Naive thymus-derived CD4-positive, alpha-beta T cell (primary cell): Measurements from ENCODE around the gene MED9. TPM values are rescaled to one million over a fixed set of nuclear protein-coding genes. Genes with fewer than 3 reads are reported as not detected.

Experiments used
- ATAC-seq: fragments of 150-1000 bp; cut with Tn5 transposase; 2 replicates; pipeline ENCODE4 v1.10.0; 2021; ENCODE audit warnings: mild to moderate bottlenecking, moderate library complexity
- CTCF ChIA-PET: fragments of 350-600 bp; sonication (Branson Sonifier 250); formaldehyde crosslinking; loops from one replicate; lab custom pipeline; 2021; ENCODE audit warnings: antibody characterized with exemption; lab: Charles Lee
- POLR2A ChIA-PET: fragments of 350-600 bp; sonication (Branson Sonifier 250); formaldehyde crosslinking; loops from one replicate; lab custom pipeline; 2021; ENCODE audit warnings: antibody characterized with exemption, inconsistent platforms; lab: Charles Lee
- DNase-seq, 9 donors: peaks; one replicate each; pipeline versions ENCODE4 v3.0.0 to v3.0.0-alpha.2; 2020 to 2022; ENCODE audit warnings: mixed read lengths in 1 of 9
- H3K27ac ChIP-seq: one replicate; pipeline ENCODE4 v1.7.0; 2013; ENCODE audit warnings: mild to moderate bottlenecking, low read depth, low read length, moderate library complexity
- H3K27me3 ChIP-seq, 2 donors: one replicate each; pipeline ENCODE4 v1.7.0; 2013; ENCODE audit warnings: low read length in 2 of 2, mild to moderate bottlenecking in 2 of 2, moderate library complexity in 2 of 2; ENCODE audit not compliant: control insufficient read depth in 2 of 2, insufficient read depth in 2 of 2
- H3K36me3 ChIP-seq, 3 experiments: 1 replicate in 2 of 3; 2 replicates in 1 of 3; pipeline ENCODE4 v1.7.0; 2013; ENCODE audit warnings: low read length in 3 of 3, mild to moderate bottlenecking in 3 of 3, moderate library complexity in 1 of 3; ENCODE audit not compliant: insufficient read depth in 3 of 3, control insufficient read depth in 2 of 3
- H3K4me1 ChIP-seq, 2 donors: one replicate each; pipeline ENCODE4 v1.7.0; 2013; ENCODE audit warnings: low read length in 2 of 2, mild to moderate bottlenecking in 2 of 2, moderate library complexity in 1 of 2; ENCODE audit not compliant: control insufficient read depth in 2 of 2, insufficient read depth in 2 of 2
- H3K4me3 ChIP-seq: 2 replicates; pipeline ENCODE4 v1.7.0; 2013; ENCODE audit warnings: mild to moderate bottlenecking, low read length
- H3K9me3 ChIP-seq, 3 experiments: 1 replicate in 2 of 3; 2 replicates in 1 of 3; pipeline ENCODE4 v1.7.0; 2013; ENCODE audit warnings: low read length in 3 of 3; ENCODE audit not compliant: control insufficient read depth in 2 of 3
- H3K27ac Mint-ChIP-seq, 9 donors: one replicate each; pipeline ENCODE4 v1.8.0; 2020 to 2022; ENCODE audit warnings: mixed read lengths in 9 of 9, mild to moderate bottlenecking in 8 of 9, moderate library complexity in 5 of 9, inconsistent platforms in 2 of 9
- H3K27me3 Mint-ChIP-seq, 5 donors: one replicate each; pipeline ENCODE4 v1.8.0; 2021 to 2022; ENCODE audit warnings: mixed read lengths in 5 of 5, mild to moderate bottlenecking in 1 of 5
- H3K36me3 Mint-ChIP-seq, 5 donors: one replicate each; pipeline ENCODE4 v1.8.0; 2020 to 2022; ENCODE audit warnings: mixed read lengths in 5 of 5, mild to moderate bottlenecking in 3 of 5, inconsistent platforms in 1 of 5
- H3K4me1 Mint-ChIP-seq, 7 donors: one replicate each; pipeline ENCODE4 v1.8.0; 2020 to 2022; ENCODE audit warnings: mixed read lengths in 7 of 7, mild to moderate bottlenecking in 3 of 7, inconsistent platforms in 1 of 7
- H3K4me3 Mint-ChIP-seq, 10 donors: one replicate each; pipeline ENCODE4 v1.8.0; 2020 to 2022; ENCODE audit warnings: mild to moderate bottlenecking in 10 of 10, mixed read lengths in 10 of 10, moderate library complexity in 6 of 10, inconsistent platforms in 2 of 10
- H3K9me3 Mint-ChIP-seq, 11 donors: one replicate each; pipeline ENCODE4 v1.8.0; 2020 to 2022; ENCODE audit warnings: mixed read lengths in 11 of 11, mild to moderate bottlenecking in 4 of 11, inconsistent platforms in 1 of 11, moderate library complexity in 1 of 11
- intact Hi-C, 2 donors: fragments of 100-400 bp; cut with micrococcal nuclease; formaldehyde crosslinking; loops; one replicate each; pipeline ENCODE4 v1.15.1; 2023
- polyA plus RNA-seq, 2 donors: library from polyadenylated mRNA; unstranded; fragments of 300-500 nt; fragmentation: Illumina TruSeq; gene quantifications; one replicate each; pipeline ENCODE4 v1.2.3, GENCODE V29; 2021
- total RNA-seq, 6 experiments: library from RNA in 5 of 6; stranded (reverse) in 5 of 6; gene quantifications; 1 replicate in 5 of 6; 2 replicates in 1 of 6; pipeline ENCODE4 v1.2.3 and lab custom pipeline; 2021 to 2026

The MED9 gene
- total and polyA plus RNA-seq, 7 experiments from 2014 or later: 14.0 to 24.1 (median 17.2) TPM

DNA sequence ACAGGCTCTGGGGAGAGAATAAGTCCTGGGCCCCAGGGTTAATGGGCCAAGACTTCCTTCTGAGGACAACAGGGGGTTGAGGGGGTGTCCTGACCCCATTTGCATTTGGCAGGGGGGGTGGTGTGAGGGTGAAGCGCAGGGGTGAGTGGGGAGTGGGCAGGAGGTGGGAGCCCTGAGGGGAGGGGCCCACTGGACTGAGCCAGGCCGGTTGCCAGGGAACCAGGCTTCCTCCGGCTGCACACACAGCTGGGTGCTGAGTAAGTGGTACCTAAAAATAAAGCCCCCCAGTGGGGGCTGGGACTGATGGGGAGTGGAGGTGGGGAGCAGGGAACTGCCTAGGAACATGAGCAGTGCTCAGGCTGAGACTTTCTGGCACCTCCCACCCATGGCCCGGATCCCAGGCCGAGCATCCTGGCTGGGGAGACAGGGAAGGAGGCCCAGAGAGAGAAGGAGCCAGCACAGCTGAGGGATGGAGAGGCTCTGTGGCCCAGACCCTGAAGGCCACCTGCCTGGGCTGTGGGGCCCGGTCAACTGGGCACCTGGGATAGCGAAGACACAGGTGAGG, 26.8 kb downstream of the MED9 start:
- ChIA-PET CTCF (no interaction called here), POLR2A (no interaction called here)
- DNase-seq (no peak), ATAC-seq (no peak)
- H3K27ac Mint-ChIP-seq: no peak overlapping the region
- H3K36me3 Mint-ChIP-seq: no peaks in the 10 kb centered on the region
- no peaks in the 10 kb centered on the region for H3K9me3 Mint-ChIP-seq
- Histone ChIP-seq H3K27ac (no peak overlapping the region), H3K36me3 (no peaks in the 10 kb centered on the region), H3K4me3 (no peak overlapping the region), H3K27me3 (no peaks in the 10 kb centered on the region), H3K9me3 (no peaks in the 10 kb centered on the region), H3K4me1 (no peaks in the 10 kb centered on the region)
- H3K4me1 Mint-ChIP-seq: peaks cover 0 to 1% (median 0%) of the 10 kb centered on the region in 7 donors
- peaks cover 0 to 8% (median 0%) of the 10 kb centered on the region in 5 donors for H3K27me3 Mint-ChIP-seq
- no peak overlapping the region for H3K4me3 Mint-ChIP-seq
- intact Hi-C loops: no loop called here

DNA sequence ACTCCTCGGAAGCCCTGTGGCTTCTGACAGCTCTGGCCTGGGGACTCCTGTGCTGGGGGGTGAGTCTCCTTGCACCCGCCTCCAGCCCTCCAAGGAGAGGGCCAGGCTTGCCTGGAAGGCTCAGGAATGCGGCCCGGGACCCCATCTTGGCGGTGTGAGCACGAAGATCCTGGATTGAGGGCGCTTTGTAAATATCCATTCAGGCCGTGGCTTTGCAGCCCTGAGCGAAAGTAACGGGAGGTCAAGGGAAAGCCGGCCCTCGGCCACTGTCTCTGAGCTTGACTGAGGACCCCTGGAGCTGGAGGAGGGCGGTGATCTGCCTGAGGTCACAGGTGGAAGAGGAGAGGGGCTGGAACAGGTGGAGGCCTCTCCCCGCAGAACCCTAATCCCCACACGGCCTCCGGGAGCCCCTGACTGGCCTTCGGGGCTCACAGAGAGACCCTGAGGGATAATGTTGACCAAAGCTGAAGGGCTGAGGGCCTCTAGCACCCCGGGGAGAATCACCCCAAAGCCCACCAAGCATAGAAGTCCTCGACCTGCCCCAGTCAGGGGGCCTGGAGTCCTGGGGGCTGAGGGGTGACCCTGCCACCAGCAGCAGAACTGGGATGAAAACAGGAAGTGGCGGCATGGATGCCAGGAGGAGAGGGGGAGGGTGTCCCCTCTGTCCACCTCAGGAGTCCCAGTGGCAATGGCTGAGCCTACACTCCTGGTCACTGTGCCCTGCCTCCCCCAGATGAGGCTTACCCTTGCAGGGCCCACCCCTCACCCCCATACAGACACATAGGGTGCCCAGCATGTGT, 27.7 kb downstream of the MED9 start:
- intact Hi-C loops: no loop called here

DNA sequence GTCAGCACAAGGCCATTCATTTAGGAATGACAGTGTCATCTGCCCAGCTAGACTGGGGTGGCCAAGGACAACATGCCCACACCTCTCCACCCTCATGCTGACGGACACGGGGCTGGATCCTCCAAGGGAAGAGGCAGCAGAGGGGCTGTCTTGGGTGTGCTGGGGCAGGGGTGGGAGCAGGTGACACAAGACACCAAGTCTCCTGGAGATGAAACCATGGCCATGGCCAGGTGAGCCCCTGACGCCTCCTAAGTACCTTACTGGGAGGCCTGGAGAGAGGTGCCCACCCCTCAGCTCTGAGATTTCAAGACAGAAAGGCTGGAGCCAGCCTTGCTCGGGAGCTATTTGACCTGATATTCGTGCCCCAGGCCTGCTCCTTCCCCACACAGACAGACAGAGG, 28.4 kb downstream of the MED9 start:
- ATAC-seq (no peak), DNase-seq (no peak)
- H3K4me3 ChIP-seq: no peak overlapping the region
- Mint-ChIP-seq H3K9me3 (no peaks in the 10 kb centered on the region), H3K36me3 (no peaks in the 10 kb centered on the region), H3K27me3 (peaks cover 0 to 8% (median 0%) of the 10 kb centered on the region in 5 donors), H3K4me1 (peaks cover 0 to 4% (median 0%) of the 10 kb centered on the region in 7 donors), H3K4me3 (no peak overlapping the region), H3K27ac (no peak overlapping the region)
- H3K27me3 ChIP-seq: no peaks in the 10 kb centered on the region
- intact Hi-C loops: no loop called here
- H3K4me1 ChIP-seq: no peaks in the 10 kb centered on the region
- POLR2A ChIA-PET: no interaction called here
- H3K36me3 ChIP-seq: no peaks in the 10 kb centered on the region
- no peaks in the 10 kb centered on the region for H3K9me3 ChIP-seq
- H3K27ac ChIP-seq: no peak overlapping the region
- CTCF ChIA-PET: interaction anchor here (0.6 kb wide), 1 partner anchor 93 kb away, joined by 4 read pairs; no protein-coding TSS in a partner anchor

More for the DNA sequence above, 27.7 kb downstream of the MED9 start:
- Histone ChIP-seq H3K9me3 (no peaks in the 10 kb centered on the region), H3K36me3 (no peaks in the 10 kb centered on the region), H3K4me3 (no peak overlapping the region), H3K27me3 (no peaks in the 10 kb centered on the region), H3K27ac (no peak overlapping the region), H3K4me1 (no peaks in the 10 kb centered on the region)
- Mint-ChIP-seq H3K27me3 (peaks cover 0 to 8% (median 0%) of the 10 kb centered on the region in 5 donors), H3K4me1 (peaks cover 0 to 1% (median 0%) of the 10 kb centered on the region in 7 donors), H3K36me3 (no peaks in the 10 kb centered on the region), H3K4me3 (no peak overlapping the region), H3K9me3 (no peaks in the 10 kb centered on the region), H3K27ac (no peak overlapping the region)
- no peak for ATAC-seq
- ChIA-PET POLR2A (no interaction called here), CTCF (interaction anchor here (0.6 kb wide), 1 partner anchor 94 kb away, joined by 4 read pairs; no protein-coding TSS in a partner anchor)
- no peak for DNase-seq

DNA sequence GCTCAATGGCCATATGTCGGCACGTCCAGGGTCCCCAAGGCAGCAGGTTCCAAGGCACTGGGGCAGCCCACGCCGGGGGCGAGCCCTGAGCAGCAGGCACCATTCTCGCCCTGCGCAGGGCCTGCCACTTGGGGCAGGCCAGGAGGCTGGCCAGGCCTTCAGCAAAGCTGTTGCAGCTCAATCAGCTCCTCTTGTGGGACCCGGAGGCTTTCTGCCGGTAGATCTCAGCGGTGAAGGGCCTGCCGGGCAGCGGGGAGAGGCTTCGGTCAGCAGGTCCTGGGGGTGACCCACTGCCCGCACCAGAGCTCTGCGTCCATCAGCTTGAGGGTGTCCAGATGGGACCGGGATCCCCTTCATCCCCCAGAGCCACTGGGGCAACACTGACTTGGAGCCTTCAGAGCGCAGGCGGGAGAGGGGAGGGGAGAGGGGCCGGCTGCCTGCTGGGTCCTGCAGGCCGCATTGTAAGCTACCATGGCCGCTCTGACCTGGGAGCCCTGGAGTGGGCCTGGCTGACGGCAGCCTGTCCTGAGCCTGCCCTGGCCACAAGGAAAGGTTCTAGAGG, 28.9 kb downstream of the MED9 start:
- no peak overlapping the region for H3K27ac ChIP-seq
- H3K36me3 ChIP-seq: no peaks in the 10 kb centered on the region
- no peaks in the 10 kb centered on the region for H3K27me3 ChIP-seq
- Mint-ChIP-seq H3K27me3 (peaks cover 0 to 8% (median 0%) of the 10 kb centered on the region in 5 donors), H3K4me1 (peaks cover 0 to 6% (median 0%) of the 10 kb centered on the region in 7 donors), H3K4me3 (no peak overlapping the region), H3K27ac (no peak overlapping the region), H3K36me3 (no peaks in the 10 kb centered on the region), H3K9me3 (no peaks in the 10 kb centered on the region)
- intact Hi-C loops: no loop called here
- CTCF ChIA-PET: interaction anchor here (0.6 kb wide), 1 partner anchor 93 kb away, joined by 4 read pairs; no protein-coding TSS in a partner anchor
- H3K9me3 ChIP-seq: no peaks in the 10 kb centered on the region
- POLR2A ChIA-PET: no interaction called here
- no peaks in the 10 kb centered on the region for H3K4me1 ChIP-seq
- DNase-seq (no peak), ATAC-seq (no peak)
- H3K4me3 ChIP-seq: no peak overlapping the region

DNA sequence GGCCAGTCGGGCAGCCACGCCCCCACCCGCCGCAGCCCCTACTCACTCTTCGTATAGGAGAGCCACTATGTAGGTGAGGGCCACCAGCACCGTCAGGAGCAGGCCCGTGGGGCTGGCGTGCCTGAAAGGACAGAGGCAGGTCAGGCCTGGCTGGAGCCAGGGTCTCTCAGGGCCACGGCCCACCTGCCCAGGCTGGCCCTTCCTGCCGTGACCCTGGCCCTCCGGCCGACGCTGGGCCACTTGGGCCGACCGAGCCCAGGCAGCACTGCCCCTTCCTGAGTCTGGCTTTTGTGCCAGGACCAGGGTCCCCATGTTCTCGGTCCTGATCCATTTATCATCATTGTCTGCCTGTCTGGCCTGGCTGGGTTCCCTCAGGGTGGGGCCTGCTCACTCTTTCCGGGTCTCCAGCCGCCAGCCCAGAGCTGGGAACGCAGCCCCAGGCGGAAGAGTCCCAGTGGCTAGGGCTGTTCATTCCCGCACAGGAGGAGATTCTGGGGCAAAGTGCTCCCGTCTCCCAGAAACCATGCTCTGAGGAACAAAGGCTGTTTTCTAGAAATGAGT, 29.5 kb downstream of the MED9 start:
- peaks cover 0 to 5% (median 0%) of the 10 kb centered on the region in 5 donors for H3K27me3 Mint-ChIP-seq
- Histone ChIP-seq H3K36me3 (no peaks in the 10 kb centered on the region), H3K4me1 (no peaks in the 10 kb centered on the region), H3K4me3 (no peak overlapping the region), H3K9me3 (no peaks in the 10 kb centered on the region), H3K27me3 (no peaks in the 10 kb centered on the region), H3K27ac (no peak overlapping the region)
- DNase-seq: no peak
- H3K4me1 Mint-ChIP-seq: peaks cover 0 to 10% (median 0%) of the 10 kb centered on the region in 7 donors
- H3K4me3 Mint-ChIP-seq: no peak overlapping the region
- CTCF ChIA-PET: no interaction called here
- H3K9me3 Mint-ChIP-seq: no peaks in the 10 kb centered on the region
- peak overlapping the region in 1 of 9 donors; percentile 36 for H3K27ac Mint-ChIP-seq
- no peak for ATAC-seq
- POLR2A ChIA-PET: no interaction called here
- H3K36me3 Mint-ChIP-seq: no peaks in the 10 kb centered on the region
- intact Hi-C loops: no loop called here

DNA sequence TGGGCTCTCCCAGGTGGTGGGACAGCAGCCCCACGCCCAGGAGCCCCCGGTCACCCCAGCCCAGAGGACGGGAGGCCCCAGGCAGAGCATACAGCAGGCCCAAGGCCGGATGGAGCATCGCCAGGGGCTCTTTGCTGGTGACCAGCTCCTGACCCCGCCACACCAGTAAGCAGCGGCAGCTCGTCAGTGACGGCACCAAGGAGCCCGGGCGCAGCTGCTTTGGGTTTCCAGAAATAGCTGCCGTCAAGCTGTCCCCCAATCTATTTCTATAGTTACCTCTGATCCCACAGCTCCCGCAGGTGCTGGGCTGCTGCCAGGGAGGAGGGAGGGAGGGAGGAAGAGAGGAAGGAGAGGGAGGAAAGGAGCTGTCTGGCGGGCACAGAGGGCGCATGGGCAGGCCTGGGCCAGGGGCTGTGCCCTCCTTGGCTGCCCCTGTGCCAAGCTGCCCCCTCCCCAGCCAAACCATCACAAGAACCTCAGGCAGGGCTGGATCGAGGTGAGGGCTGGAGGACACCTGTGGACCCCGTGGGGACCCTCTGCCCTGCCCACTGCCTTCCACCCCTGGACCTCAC, 30.2 kb downstream of the MED9 start:
- H3K4me1 ChIP-seq: no peaks in the 10 kb centered on the region
- DNase-seq (no peak), ATAC-seq (no peak)
- no peaks in the 10 kb centered on the region for H3K27me3 ChIP-seq
- H3K9me3 ChIP-seq: no peaks in the 10 kb centered on the region
- H3K4me3 ChIP-seq: no peak overlapping the region
- CTCF ChIA-PET: interaction anchor here (1.1 kb wide), 1 partner anchor 10 kb away, joined by 3 read pairs; no protein-coding TSS in a partner anchor
- no peaks in the 10 kb centered on the region for H3K36me3 ChIP-seq
- Mint-ChIP-seq H3K4me3 (no peak overlapping the region), H3K27me3 (peaks cover 0 to 3% (median 0%) of the 10 kb centered on the region in 5 donors), H3K4me1 (peaks cover 0 to 10% (median 0%) of the 10 kb centered on the region in 7 donors), H3K9me3 (no peaks in the 10 kb centered on the region), H3K27ac (no peak overlapping the region), H3K36me3 (no peaks in the 10 kb centered on the region)
- intact Hi-C loops: no loop called here
- POLR2A ChIA-PET: no interaction called here
- H3K27ac ChIP-seq: no peak overlapping the region
